GM23248 (cell line): ENCODE measurements around the gene PLCH1.

Experiments
- EZH2 ChIP-seq: fragments of 200-600 bp; sonication (generic); IDR thresholded peaks from 2 replicates; pipeline ENCODE4 v1.6.1; 2018; ENCODE audit warnings: antibody characterized with exemption, mild to moderate bottlenecking; ENCODE audit not compliant: insufficient read depth, poor library complexity, severe bottlenecking
- EZH2phosphoT487 ChIP-seq: fragments of 200-600 bp; sonication (generic); IDR thresholded peaks from 2 replicates; pipeline ENCODE4 v1.6.1; 2018; ENCODE audit warnings: antibody characterized with exemption, moderate library complexity, mild to moderate bottlenecking, low read depth; ENCODE audit not compliant: insufficient read depth

DNA sequence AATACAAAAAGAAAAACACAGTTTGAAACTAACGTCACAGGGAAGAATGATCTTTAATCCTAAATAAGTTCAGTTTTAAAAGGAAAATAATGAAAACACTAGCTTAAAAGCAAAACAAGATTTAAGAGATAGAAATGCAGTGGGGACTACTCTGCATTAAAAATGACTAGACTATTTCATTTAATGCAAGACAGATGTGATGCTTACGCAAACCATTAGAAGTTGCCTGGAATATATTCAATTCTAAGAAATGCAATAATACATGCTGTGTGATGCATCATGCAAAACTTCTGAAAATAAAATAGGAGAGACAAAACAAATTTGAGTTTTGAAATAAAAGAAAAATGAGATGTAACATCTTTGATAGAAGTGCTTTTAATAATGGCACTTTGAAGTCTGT, 353.8 kb downstream of the PLCH1 start:
- TF ChIP-seq EZH2 (no peak), EZH2phosphoT487 (no peak)
